ENCODE results near the gene ACTR3C. TPM values are rescaled to one million over a fixed set of nuclear protein-coding genes. Genes with fewer than 3 reads are reported as not detected.

ACTR3C gene
- total RNA-seq, result 5.3 TPM

GRCh38 chr7:150322833-150323681 is at the start of gene ACTR3C, which contains the start of gene LRRC61:
TSS of gene ACTR3C (minus strand) at chr7:150323545. CDS start at chr7:150295296, 28,249 bp downstream.
TSS of gene LRRC61 (plus strand) at chr7:150323355. CDS start at chr7:150336862, 13,507 bp downstream.

GRCh38 chr7:150368096-150368883 is 44.9 kb upstream of the ACTR3C start, which contains the start of gene REPIN1:
TSS of gene REPIN1 (plus strand) at chr7:150368822. CDS start at chr7:150369712, 890 bp downstream.

GRCh38 chr7:150341263-150342120 is 18.1 kb upstream of the ACTR3C start, which contains the start of gene RARRES2:
TSS of gene RARRES2 (minus strand) at chr7:150341629. CDS start at chr7:150340609, 1,020 bp downstream.

Other genes starting within 250 kb of the ACTR3C start
- 26.6 TPM for gene LRRC61, start 190 bp downstream of the ACTR3C start, total RNA-seq
- 66.2 TPM for gene RARRES2, start 18.1 kb upstream of the ACTR3C start, total RNA-seq
- gene REPIN1, start 45.3 kb upstream of the ACTR3C start, total RNA-seq, result 115 TPM
- 20.3 TPM for gene ZNF775, start 55.8 kb upstream of the ACTR3C start, total RNA-seq
- gene GIMAP8, start 127.1 kb upstream of the ACTR3C start, total RNA-seq, result 7.5 TPM
- gene GIMAP7, start 191.3 kb upstream of the ACTR3C start, total RNA-seq, result 4.1 TPM
- gene GIMAP4, start 243.8 kb upstream of the ACTR3C start, total RNA-seq, result 22.5 TPM